GM19468 (cell line): ENCODE data around the gene SYT2.
"Not testable (repeated sequence)": the region's sequence is repeated elsewhere in the genome, so short reads cannot be mapped to it uniquely, and the experiment has no call there.

Source experiments
- ATAC-seq: cut with Tn5 transposase; IDR thresholded peaks from one replicate; pipeline ENCODE4 v1.9.1; 2021; ENCODE audit warnings: mild to moderate bottlenecking, moderate library complexity, moderate number of reproducible peaks; ENCODE audit not compliant: unreplicated experiment; ENCODE audit errors: extremely low read depth

The SYT2 gene

DNA sequence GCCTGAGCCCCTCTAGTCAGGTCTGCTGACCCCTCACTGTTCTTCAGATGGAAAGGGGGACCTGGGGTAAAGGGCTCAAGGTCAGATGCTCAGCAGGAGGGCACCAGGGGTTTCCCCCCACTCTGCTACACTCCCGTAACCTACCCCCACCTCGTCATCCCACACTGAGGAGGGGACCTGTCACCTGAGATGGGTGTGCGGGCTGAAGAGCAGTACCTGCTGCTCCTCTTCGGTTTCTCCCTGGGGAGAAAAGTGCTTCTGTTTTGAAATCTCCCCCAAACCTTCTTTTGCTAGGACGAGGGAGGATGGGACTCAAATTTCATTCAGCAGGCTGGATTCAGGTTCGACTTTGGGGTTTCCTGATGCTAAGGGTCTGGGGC is 65.2 kb downstream of the SYT2 start:
- no peak for ATAC-seq

- ATAC-seq, result no peak
Observed at GRCh38 chr1:202644219-202645096, 65.8 kb downstream of the SYT2 start.

GRCh38 chr1:202643397-202644218 is 66.6 kb downstream of the SYT2 start:
- no peak for ATAC-seq

GRCh38 chr1:202642619-202643291 is 67.5 kb downstream of the SYT2 start:
- no peak for ATAC-seq

DNA sequence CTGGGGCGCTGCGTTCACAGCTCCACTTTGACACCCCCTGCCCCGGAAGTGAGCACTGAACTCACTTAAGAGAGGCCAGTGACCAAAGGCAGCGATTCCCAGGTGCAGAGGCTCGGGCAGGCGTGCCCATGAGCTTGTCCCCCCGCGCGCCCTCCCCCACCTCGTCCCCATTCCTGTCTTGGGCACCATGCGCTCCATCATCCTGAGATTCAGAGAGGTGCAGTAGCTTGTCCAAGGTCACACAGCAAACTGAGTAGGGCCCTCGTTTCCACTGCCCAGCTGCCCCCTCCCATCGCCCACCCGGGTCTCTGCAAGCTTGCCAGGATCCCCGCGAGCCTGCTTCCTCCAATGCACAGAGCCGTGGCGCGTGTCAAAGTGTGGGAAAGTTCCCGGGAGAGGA is 68.0 kb downstream of the SYT2 start:
- ATAC-seq, result no peak

DNA sequence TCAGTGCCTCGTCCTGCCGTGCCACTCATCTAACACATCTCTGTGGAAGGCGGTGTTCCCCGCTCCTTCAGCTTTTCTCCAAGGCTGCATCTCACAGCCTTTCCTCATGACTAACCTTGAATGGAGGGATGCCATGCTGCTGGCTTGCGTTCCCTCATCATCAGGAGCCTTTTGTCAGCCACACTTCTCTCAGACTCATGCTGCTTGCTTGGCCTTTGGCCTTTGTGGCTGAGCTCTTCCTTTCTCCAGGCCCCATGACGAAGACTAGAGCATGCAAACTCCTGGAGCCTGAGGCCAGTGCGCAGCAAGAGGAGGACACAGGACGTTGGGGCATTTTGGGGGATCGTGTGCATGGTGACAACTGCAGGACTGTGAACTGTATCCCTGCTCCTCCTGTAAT is 70.8 kb downstream of the SYT2 start:
- no peak for ATAC-seq

GRCh38 chr1:202638701-202639305 is 71.5 kb downstream of the SYT2 start:
- not testable (repeated sequence) for ATAC-seq

GRCh38 chr1:202638019-202638700 is 72.1 kb downstream of the SYT2 start:
- ATAC-seq, result no peak

- not testable (repeated sequence) for ATAC-seq
Observed at GRCh38 chr1:202637321-202638018, 72.8 kb downstream of the SYT2 start.

GRCh38 chr1:202636171-202636570 is 74.1 kb downstream of the SYT2 start:
- ATAC-seq, result not testable (repeated sequence)

DNA sequence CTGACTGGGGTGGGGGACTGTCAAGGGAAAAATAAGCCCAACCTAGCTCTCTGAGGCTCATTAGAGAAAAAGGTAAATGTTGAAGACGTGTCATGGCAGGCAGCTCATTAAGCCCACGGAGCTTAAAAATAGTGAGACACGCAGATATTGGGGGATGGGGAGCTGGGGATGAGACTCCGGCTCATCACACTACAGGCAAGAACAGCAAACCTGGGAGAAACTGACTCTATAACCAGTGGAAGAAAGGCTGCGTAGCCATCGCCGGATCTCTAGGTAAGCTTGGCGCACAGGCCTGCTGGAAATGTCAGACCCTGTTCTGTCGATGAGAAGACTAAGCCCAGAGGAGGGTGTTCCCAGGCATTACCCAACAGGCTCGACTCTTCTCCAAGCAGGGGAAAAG is 78.0 kb downstream of the SYT2 start:
- no peak for ATAC-seq

GRCh38 chr1:202631076-202631923 is 79.0 kb downstream of the SYT2 start:
- no peak for ATAC-seq

- ATAC-seq, result no peak
Observed at GRCh38 chr1:202630541-202630940, 79.7 kb downstream of the SYT2 start.

- not testable (repeated sequence) for ATAC-seq
Observed at GRCh38 chr1:202630096-202630495, 80.2 kb downstream of the SYT2 start.

- ATAC-seq, result peak; percentile 69
Observed at GRCh38 chr1:202629257-202629811, 80.9 kb downstream of the SYT2 start.

GRCh38 chr1:202628646-202629215 is 81.5 kb downstream of the SYT2 start:
- no peak for ATAC-seq

GRCh38 chr1:202627841-202628565 is 82.3 kb downstream of the SYT2 start:
- ATAC-seq, result no peak
